ENCODE measurements around the gene IGSF9. TPM values are rescaled to one million over a fixed set of nuclear protein-coding genes. Genes with fewer than 3 reads are reported as not detected.

The IGSF9 gene
- total RNA-seq, 1 experiment from 2014 or later: 21.2 TPM

GRCh38 chr1:159895836-159896545 lies 49.4 kb downstream of the IGSF9 start:
- Histone ChIP-seq H3K36me3 (ENCODE audit: control insufficient read depth, insufficient read depth, low read length) (no peaks in the 10 kb centered on the region), H3K4me1 (peaks cover 40% of the 10 kb centered on the region), H3K4me3 (ENCODE audit: low read depth, low read length) (no peak overlapping the region), H3K27me3 (replicated peaks; ENCODE audit: control insufficient read depth, insufficient read depth, low read length) (no peaks in the 10 kb centered on the region), H3K9me3 (no peaks in the 10 kb centered on the region)
- DNase-seq: no peak
- peaks cover 18% of the 10 kb centered on the region for H3K36me3 Mint-ChIP-seq (ENCODE audit: insufficient read depth, unreplicated experiment)
- H3K27me3 Mint-ChIP-seq (ENCODE audit: insufficient read depth, unreplicated experiment): no peaks in the 10 kb centered on the region
- peaks cover 36% of the 10 kb centered on the region for H3K4me1 Mint-ChIP-seq (ENCODE audit: low read depth, unreplicated experiment)
- POLR2A ChIA-PET: no interaction called here
- intact Hi-C loops (cut with micrococcal nuclease; ENCODE audit: unreplicated experiment): no loop called here
- no TSS peak for BruUV-seq (replicated peaks)
- H3K9me3 Mint-ChIP-seq (ENCODE audit: unreplicated experiment): no peaks in the 10 kb centered on the region
- CTCF ChIA-PET: interaction anchor here (1.2 to 1.5 kb wide), 2 partner anchors 97 to 112 kb away, joined by 4 read pairs; no protein-coding TSS in a partner anchor
- H3K27ac Mint-ChIP-seq (ENCODE audit: unreplicated experiment): no peak overlapping the region
- no peak for TF ChIP-seq CTCF (IDR thresholded peaks at IDR 0.05; ENCODE audit: insufficient read depth in 1 of 2, low read depth in 1 of 2, low read length in 1 of 2, severe bottlenecking in 1 of 2, unreplicated experiment in 1 of 2)
- H3K4me3 Mint-ChIP-seq (ENCODE audit: unreplicated experiment): no peak overlapping the region

- CTCF ChIA-PET: interaction anchor here (1.2 kb wide), 1 partner anchor 96 kb away, joined by 4 read pairs; no protein-coding TSS in a partner anchor
- intact Hi-C loops (cut with micrococcal nuclease; ENCODE audit: unreplicated experiment): no loop called here
- peaks cover 11% of the 10 kb centered on the region for H3K36me3 Mint-ChIP-seq (ENCODE audit: insufficient read depth, unreplicated experiment)
- BruUV-seq (replicated peaks): no TSS peak
- Histone ChIP-seq H3K9me3 (no peaks in the 10 kb centered on the region), H3K4me1 (peaks cover 33% of the 10 kb centered on the region), H3K4me3 (ENCODE audit: low read depth, low read length) (no peak overlapping the region), H3K36me3 (ENCODE audit: control insufficient read depth, insufficient read depth, low read length) (no peaks in the 10 kb centered on the region), H3K27me3 (replicated peaks; ENCODE audit: control insufficient read depth, insufficient read depth, low read length) (no peaks in the 10 kb centered on the region)
- H3K9me3 Mint-ChIP-seq (ENCODE audit: unreplicated experiment): no peaks in the 10 kb centered on the region
- H3K27ac Mint-ChIP-seq (ENCODE audit: unreplicated experiment): no peak overlapping the region
- POLR2A ChIA-PET: no interaction called here
- TF ChIP-seq CTCF (IDR thresholded peaks at IDR 0.05; ENCODE audit: insufficient read depth in 1 of 2, low read depth in 1 of 2, low read length in 1 of 2, severe bottlenecking in 1 of 2, unreplicated experiment in 1 of 2): no peak
- no peaks in the 10 kb centered on the region for H3K27me3 Mint-ChIP-seq (ENCODE audit: insufficient read depth, unreplicated experiment)
- H3K4me1 Mint-ChIP-seq (ENCODE audit: low read depth, unreplicated experiment): peaks cover 29% of the 10 kb centered on the region
- no peak overlapping the region for H3K4me3 Mint-ChIP-seq (ENCODE audit: unreplicated experiment)
- DNase-seq: no peak
Observed at GRCh38 chr1:159895286-159895685, 50.1 kb downstream of the IGSF9 start.

- CTCF ChIA-PET: interaction anchor here (0.6 to 6.5 kb wide), 17 partner anchors 8 to 138 kb away, joined by 3 to 75 read pairs (median 3); partner anchors contain the start of genes DUSP23, IGSF9 and TAGLN2
- POLR2A ChIA-PET: interaction anchor here (1.0 kb wide), 1 partner anchor 115 kb away, joined by 4 read pairs; no protein-coding TSS in a partner anchor
- intact Hi-C loops (cut with micrococcal nuclease; ENCODE audit: unreplicated experiment): loop anchor here (1.0 kb wide), 1 partner anchor 114 kb away; no protein-coding TSS in a partner anchor
- H3K9me3 ChIP-seq: no peaks in the 10 kb centered on the region
- peaks cover 18% of the 10 kb centered on the region for H3K4me1 ChIP-seq
- peak; percentile 37 to 53 for DNase-seq
- H3K27me3 ChIP-seq (replicated peaks; ENCODE audit: control insufficient read depth, insufficient read depth, low read length): no peaks in the 10 kb centered on the region
- no peaks in the 10 kb centered on the region for H3K9me3 Mint-ChIP-seq (ENCODE audit: unreplicated experiment)
- H3K27ac Mint-ChIP-seq (ENCODE audit: unreplicated experiment): no peak overlapping the region
- H3K4me3 ChIP-seq (ENCODE audit: low read depth, low read length): no peak overlapping the region
- no TSS peak for BruUV-seq (replicated peaks)
- peaks cover 14% of the 10 kb centered on the region for H3K4me1 Mint-ChIP-seq (ENCODE audit: low read depth, unreplicated experiment)
- no peaks in the 10 kb centered on the region for H3K36me3 ChIP-seq (ENCODE audit: control insufficient read depth, insufficient read depth, low read length)
- H3K36me3 Mint-ChIP-seq (ENCODE audit: insufficient read depth, unreplicated experiment): no peaks in the 10 kb centered on the region
- no peak overlapping the region for H3K4me3 Mint-ChIP-seq (ENCODE audit: unreplicated experiment)
- no peaks in the 10 kb centered on the region for H3K27me3 Mint-ChIP-seq (ENCODE audit: insufficient read depth, unreplicated experiment)
- peak in 1 of 2 experiments; percentile 41 for TF ChIP-seq CTCF (IDR thresholded peaks at IDR 0.05; ENCODE audit: insufficient read depth in 1 of 2, low read depth in 1 of 2, low read length in 1 of 2, severe bottlenecking in 1 of 2, unreplicated experiment in 1 of 2)
Observed at GRCh38 chr1:159892944-159893343, 52.5 kb downstream of the IGSF9 start.

Measured in Caco-2 (cell line).